ENCODE results near the gene AGAP3. TPM values are rescaled to one million over a fixed set of nuclear protein-coding genes. Genes with fewer than 3 reads are reported as not detected.

The AGAP3 gene
- total and polyA plus RNA-seq, 5 donors from 2014 or later: 1.9 to 24.7 (median 3.0) TPM

- ATAC-seq (ENCODE audit: low read depth in 2 of 2) (no peak), DNase-seq (no peak)
- Mint-ChIP-seq H3K4me3 (no peak overlapping the region), H3K27ac (no peak overlapping the region), H3K36me3 (peaks cover 5% of the 10 kb centered on the region), H3K4me1 (no peaks in the 10 kb centered on the region), H3K27me3 (no peaks in the 10 kb centered on the region), H3K9me3 (no peaks in the 10 kb centered on the region)
- Histone ChIP-seq H3K4me1 (ENCODE audit: control insufficient read depth, insufficient read depth, low read length, poor library complexity, severe bottlenecking) (no peaks in the 10 kb centered on the region), H3K36me3 (ENCODE audit: control insufficient read depth, insufficient read depth, low read length) (peaks cover 4% of the 10 kb centered on the region), H3K9me3 (ENCODE audit: control insufficient read depth in 2 of 2, low read length in 2 of 2) (no peaks in the 10 kb centered on the region), H3K27ac (ENCODE audit: insufficient read depth, low read length, poor library complexity, severe bottlenecking) (no peak overlapping the region), H3K27me3 (ENCODE audit: control insufficient read depth, insufficient read depth, low read length) (no peaks in the 10 kb centered on the region), H3K4me3 (ENCODE audit: low read depth, low read length) (no peak overlapping the region)
Measured at GRCh38 chr7:151132461-151133205, 46.4 kb downstream of the AGAP3 start.

- Histone ChIP-seq H3K36me3 (ENCODE audit: control insufficient read depth, insufficient read depth, low read length) (no peaks in the 10 kb centered on the region), H3K27me3 (ENCODE audit: control insufficient read depth, insufficient read depth, low read length) (no peaks in the 10 kb centered on the region), H3K27ac (ENCODE audit: insufficient read depth, low read length, poor library complexity, severe bottlenecking) (no peak overlapping the region), H3K4me3 (ENCODE audit: low read depth, low read length) (no peak overlapping the region), H3K9me3 (ENCODE audit: control insufficient read depth in 2 of 2, low read length in 2 of 2) (no peaks in the 10 kb centered on the region), H3K4me1 (ENCODE audit: control insufficient read depth, insufficient read depth, low read length, poor library complexity, severe bottlenecking) (no peaks in the 10 kb centered on the region)
- no peak for ATAC-seq (ENCODE audit: low read depth in 2 of 2)
- H3K9me3 Mint-ChIP-seq: no peaks in the 10 kb centered on the region
- peaks cover 5% of the 10 kb centered on the region for H3K36me3 Mint-ChIP-seq
- no peaks in the 10 kb centered on the region for H3K27me3 Mint-ChIP-seq
- no peak overlapping the region for H3K27ac Mint-ChIP-seq
- no peak overlapping the region for H3K4me3 Mint-ChIP-seq
- H3K4me1 Mint-ChIP-seq: no peaks in the 10 kb centered on the region
- no peak for DNase-seq
Measured at GRCh38 chr7:151133266-151133985, 47.2 kb downstream of the AGAP3 start.

- H3K27me3 ChIP-seq (ENCODE audit: control insufficient read depth, insufficient read depth, low read length): no peaks in the 10 kb centered on the region
- ATAC-seq (ENCODE audit: low read depth in 2 of 2) (no peak), DNase-seq (no peak)
- peaks cover 5% of the 10 kb centered on the region for H3K36me3 Mint-ChIP-seq
- H3K27ac Mint-ChIP-seq: no peak overlapping the region
- H3K4me1 ChIP-seq (ENCODE audit: control insufficient read depth, insufficient read depth, low read length, poor library complexity, severe bottlenecking): no peaks in the 10 kb centered on the region
- H3K9me3 ChIP-seq (ENCODE audit: control insufficient read depth in 2 of 2, low read length in 2 of 2): no peaks in the 10 kb centered on the region
- H3K9me3 Mint-ChIP-seq: no peaks in the 10 kb centered on the region
- no peaks in the 10 kb centered on the region for H3K4me1 Mint-ChIP-seq
- no peaks in the 10 kb centered on the region for H3K36me3 ChIP-seq (ENCODE audit: control insufficient read depth, insufficient read depth, low read length)
- H3K27me3 Mint-ChIP-seq: no peaks in the 10 kb centered on the region
- H3K4me3 Mint-ChIP-seq: no peak overlapping the region
- no peak overlapping the region for H3K4me3 ChIP-seq (ENCODE audit: low read depth, low read length)
- H3K27ac ChIP-seq (ENCODE audit: insufficient read depth, low read length, poor library complexity, severe bottlenecking): no peak overlapping the region
Measured at GRCh38 chr7:151133986-151134742, 47.9 kb downstream of the AGAP3 start.

DNA sequence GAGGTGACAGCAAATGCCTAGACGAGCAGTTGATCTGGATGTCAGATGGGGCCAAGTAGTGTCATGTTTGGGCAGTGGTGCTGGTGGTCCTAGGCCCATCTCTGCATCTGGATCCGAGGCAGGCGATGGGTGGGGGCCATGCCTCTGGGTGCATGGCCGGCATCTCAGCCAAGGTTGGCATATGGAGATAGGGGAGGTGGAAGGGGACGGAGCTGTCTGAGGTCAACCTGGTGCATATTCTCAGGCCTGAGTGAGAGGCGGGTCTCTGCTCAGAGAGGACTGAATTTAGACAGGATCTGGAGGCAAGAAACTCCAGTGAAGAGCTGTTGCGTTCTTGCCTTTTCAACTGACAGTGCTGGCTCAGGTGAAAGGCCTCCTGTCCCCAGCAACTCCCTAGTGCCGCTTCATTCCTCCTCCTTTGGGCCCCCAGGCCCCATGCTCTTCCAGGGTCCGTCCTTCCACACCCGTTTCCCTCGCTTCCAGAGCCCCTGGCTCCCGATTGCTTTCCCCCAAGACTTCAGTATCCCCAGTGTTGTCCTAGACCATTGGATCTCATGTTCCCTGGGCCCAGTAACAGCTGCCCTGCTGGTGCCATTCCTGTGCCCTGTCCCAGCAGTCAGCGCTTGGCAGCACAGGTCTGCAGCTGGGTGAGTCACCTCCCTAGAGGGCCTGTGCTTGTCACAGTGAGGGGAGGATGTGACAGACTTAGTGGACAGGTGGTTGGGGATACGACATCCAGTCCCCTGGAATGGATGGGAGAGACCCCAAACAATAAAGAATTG is 48.7 kb downstream of the AGAP3 start:
- Histone ChIP-seq H3K4me1 (ENCODE audit: control insufficient read depth, insufficient read depth, low read length, poor library complexity, severe bottlenecking) (no peaks in the 10 kb centered on the region), H3K36me3 (ENCODE audit: control insufficient read depth, insufficient read depth, low read length) (no peaks in the 10 kb centered on the region), H3K27ac (ENCODE audit: insufficient read depth, low read length, poor library complexity, severe bottlenecking) (no peak overlapping the region), H3K27me3 (ENCODE audit: control insufficient read depth, insufficient read depth, low read length) (no peaks in the 10 kb centered on the region), H3K9me3 (ENCODE audit: control insufficient read depth in 2 of 2, low read length in 2 of 2) (no peaks in the 10 kb centered on the region), H3K4me3 (ENCODE audit: low read depth, low read length) (no peak overlapping the region)
- no peaks in the 10 kb centered on the region for H3K9me3 Mint-ChIP-seq
- H3K27ac Mint-ChIP-seq: no peak overlapping the region
- no peak for DNase-seq
- H3K4me3 Mint-ChIP-seq: no peak overlapping the region
- no peak for ATAC-seq (ENCODE audit: low read depth in 2 of 2)
- no peaks in the 10 kb centered on the region for H3K27me3 Mint-ChIP-seq
- H3K4me1 Mint-ChIP-seq: no peaks in the 10 kb centered on the region
- peaks cover 5% of the 10 kb centered on the region for H3K36me3 Mint-ChIP-seq

- Mint-ChIP-seq H3K27ac (peak overlapping the region in 1 of 3 donors; percentile 43), H3K9me3 (no peaks in the 10 kb centered on the region), H3K4me3 (no peak overlapping the region), H3K36me3 (peaks cover 5% of the 10 kb centered on the region), H3K27me3 (no peaks in the 10 kb centered on the region), H3K4me1 (no peaks in the 10 kb centered on the region)
- Histone ChIP-seq H3K9me3 (ENCODE audit: control insufficient read depth in 2 of 2, low read length in 2 of 2) (no peaks in the 10 kb centered on the region), H3K36me3 (ENCODE audit: control insufficient read depth, insufficient read depth, low read length) (no peaks in the 10 kb centered on the region), H3K4me1 (ENCODE audit: control insufficient read depth, insufficient read depth, low read length, poor library complexity, severe bottlenecking) (no peaks in the 10 kb centered on the region), H3K27me3 (ENCODE audit: control insufficient read depth, insufficient read depth, low read length) (no peaks in the 10 kb centered on the region), H3K4me3 (ENCODE audit: low read depth, low read length) (no peak overlapping the region), H3K27ac (ENCODE audit: insufficient read depth, low read length, poor library complexity, severe bottlenecking) (no peak overlapping the region)
- ATAC-seq (ENCODE audit: low read depth in 2 of 2): no peak
- no peak for DNase-seq
Measured at GRCh38 chr7:151135525-151135845, 49.2 kb downstream of the AGAP3 start.

GRCh38 chr7:151135866-151136843 is 49.9 kb downstream of the AGAP3 start:
- Mint-ChIP-seq H3K4me1 (no peaks in the 10 kb centered on the region), H3K4me3 (no peak overlapping the region), H3K27me3 (no peaks in the 10 kb centered on the region), H3K27ac (peak overlapping the region in 1 of 3 donors; percentile 43), H3K9me3 (no peaks in the 10 kb centered on the region), H3K36me3 (peaks cover 5% of the 10 kb centered on the region)
- Histone ChIP-seq H3K27ac (ENCODE audit: insufficient read depth, low read length, poor library complexity, severe bottlenecking) (no peak overlapping the region), H3K4me3 (ENCODE audit: low read depth, low read length) (no peak overlapping the region), H3K36me3 (ENCODE audit: control insufficient read depth, insufficient read depth, low read length) (no peaks in the 10 kb centered on the region), H3K9me3 (ENCODE audit: control insufficient read depth in 2 of 2, low read length in 2 of 2) (no peaks in the 10 kb centered on the region), H3K4me1 (ENCODE audit: control insufficient read depth, insufficient read depth, low read length, poor library complexity, severe bottlenecking) (no peaks in the 10 kb centered on the region), H3K27me3 (ENCODE audit: control insufficient read depth, insufficient read depth, low read length) (no peaks in the 10 kb centered on the region)
- ATAC-seq (ENCODE audit: low read depth in 2 of 2) (no peak), DNase-seq (no peak)
